K562 (cell line): ENCODE results near the gene LEO1. TPM values are rescaled to one million over a fixed set of nuclear protein-coding genes. Genes with fewer than 3 reads are reported as not detected.

ENCODE experiments used
- BRD9 ChIP-seq: fragments of 450-650 bp; IDR thresholded peaks from 2 replicates; pipeline ENCODE4 v1.6.1; 2018; ENCODE audit warnings: low read depth; ENCODE audit not compliant: partially characterized antibody
- DACH1 ChIP-seq: fragments of 450-650 bp; IDR thresholded peaks from 2 replicates; pipeline ENCODE4 v1.6.1; 2018; ENCODE audit not compliant: partially characterized antibody
- ESRRA ChIP-seq: fragments of 450-650 bp; IDR thresholded peaks from 2 replicates; pipeline ENCODE4 v1.6.1; 2014; ENCODE audit warnings: low read depth, mild to moderate bottlenecking, moderate library complexity, borderline replicate concordance
- FOXA1 ChIP-seq: fragments of 450-650 bp; IDR thresholded peaks from 2 replicates; pipeline ENCODE4 v1.6.1; 2016; ENCODE audit warnings: mild to moderate bottlenecking, borderline replicate concordance
- FUS ChIP-seq: fragments of 200-400 bp; formaldehyde crosslinking; optimal IDR thresholded peaks from 2 replicates; pipeline ENCODE3; 2017; ENCODE audit warnings: low read depth, low read length
- GATA2 ChIP-seq: sonication (generic); formaldehyde crosslinking; IDR thresholded peaks from 2 replicates; pipeline ENCODE4 v1.4.0; 2020; ENCODE audit warnings: mild to moderate bottlenecking, missing genetic modification reagents
- HDAC8 ChIP-seq: fragments of 450-650 bp; IDR thresholded peaks from 2 replicates; pipeline ENCODE4 v1.6.1; 2016; ENCODE audit warnings: mild to moderate bottlenecking, missing genetic modification characterization, moderate library complexity, missing compliant biosample characterization
- HSF4 ChIP-seq: fragments of 250-450 bp; sonication (Bioruptor Pico); IDR thresholded peaks from 2 replicates; pipeline ENCODE4 v2.1.2; 2022; ENCODE audit warnings: mild to moderate bottlenecking, moderate library complexity, borderline replicate concordance
- NELFE ChIP-seq: IDR thresholded peaks from 2 replicates; pipeline ENCODE4 v1.6.1; 2011; ENCODE audit warnings: mild to moderate bottlenecking; ENCODE audit not compliant: insufficient read depth, insufficient read length
- NR0B1 ChIP-seq: fragments of 450-650 bp; IDR thresholded peaks from one replicate; pipeline ENCODE4 v1.6.1; 2018; ENCODE audit warnings: mild to moderate bottlenecking, moderate library complexity; ENCODE audit not compliant: partially characterized antibody
- PRDM10 ChIP-seq: fragments of 450-650 bp; IDR thresholded peaks from 2 replicates; pipeline ENCODE4 v1.6.1; 2018; ENCODE audit not compliant: partially characterized antibody
- STAT5A ChIP-seq: IDR thresholded peaks from 2 replicates; pipeline ENCODE4 v1.6.1; 2012; ENCODE audit warnings: low read length, inconsistent platforms, borderline replicate concordance
- TAF1 ChIP-seq: IDR thresholded peaks from 2 replicates; pipeline ENCODE4 v1.6.1; 2011; ENCODE audit warnings: mild to moderate bottlenecking, low read length, moderate library complexity; ENCODE audit not compliant: insufficient read depth, control insufficient read depth, severe bottlenecking; ENCODE audit errors: extremely low read depth
- XRCC3 ChIP-seq: fragments of 450-650 bp; IDR thresholded peaks from 2 replicates; pipeline ENCODE4 v1.6.1; 2017; ENCODE audit warnings: mild to moderate bottlenecking, moderate library complexity
- ZBTB8A ChIP-seq: fragments of 450-650 bp; IDR thresholded peaks from 2 replicates; pipeline ENCODE4 v1.6.1; 2018; ENCODE audit warnings: mild to moderate bottlenecking, moderate library complexity; ENCODE audit not compliant: partially characterized antibody
- ZC3H11A ChIP-seq: IDR thresholded peaks from 2 replicates; pipeline ENCODE4 v1.6.1; 2012; ENCODE audit warnings: low read depth, low read length, improper control_type of control experiment
- ZFP30 ChIP-seq: fragments of 250-450 bp; sonication (Bioruptor Pico); IDR thresholded peaks from 2 replicates; pipeline ENCODE4 v1.8.0; 2022; ENCODE audit warnings: moderate library complexity, mild to moderate bottlenecking, inconsistent platforms, borderline replicate concordance
- ZNF165 ChIP-seq: fragments of 250-450 bp; sonication (Bioruptor Pico); IDR thresholded peaks from 2 replicates; pipeline ENCODE4 v1.4.0; 2020; ENCODE audit warnings: borderline replicate concordance
- ZNF3 ChIP-seq: fragments of 250-450 bp; sonication (Bioruptor Pico); IDR thresholded peaks from 2 replicates; pipeline ENCODE4 v1.5.0; 2021; ENCODE audit warnings: mild to moderate bottlenecking, moderate library complexity
- polyA plus RNA-seq, 8 experiments: library from polyadenylated mRNA; depleted of rRNA in 4 of 8; stranded (reverse) in 5 of 8; unstranded in 3 of 8; fragments of >200 nt; fragmentation: Nextera tagmentation in 2 of 8; fragmentation: Illumina TruSeq in 1 of 8; extraction: Ambion mirVana in 2 of 8; extraction: Trizol in 1 of 8; gene quantifications; 2 replicates each; pipeline versions ENCODE4 v1.2.1 to v1.2.3, GENCODE V29; 2011 to 2014; ENCODE audit warnings: inconsistent platforms in 1 of 8, missing spikeins in 1 of 8
- total RNA-seq, 7 experiments: library from RNA; depleted of rRNA in 6 of 7; stranded (reverse); fragments of >200 nt in 6 of 7; fragmentation: Illumina TruSeq in 2 of 7; extraction: Trizol in 2 of 7; gene quantifications; 2 replicates each; pipeline versions ENCODE4 v1.2.1 to v1.2.3, GENCODE V29; 2011 to 2021; ENCODE audit warnings: low replicate concordance in 1 of 7
- TF ChIP-seq, protein P1 (sequence below), 2 experiments: fragments of 450-650 bp in 1 of 2; sonication (generic) in 1 of 2; formaldehyde crosslinking; conservative IDR thresholded peaks; 2 replicates each; pipeline versions ENCODE4 v1.4.0 to v1.8.1; 2020 to 2022; ENCODE audit warnings: mild to moderate bottlenecking in 1 of 2, missing genetic modification reagents in 1 of 2
- TF ChIP-seq, protein P2 (sequence below), 2 experiments: fragments of 450-650 bp; conservative IDR thresholded peaks; 2 replicates each; pipeline ENCODE4 v1.6.1; 2017; ENCODE audit warnings: mild to moderate bottlenecking in 2 of 2, moderate library complexity in 2 of 2

LEO1 gene
- total and polyA plus RNA-seq, 9 of the 15 experiments (the other 6 are each of a cell fraction or from before 2014, with no cell fraction given) = 8.4 to 48.3 (median 37.9) TPM

- no peak for TF ChIP-seq NR0B1
- 0 out of 2 replicates have a peak, but pooled peaks have one; percentile 32 for TF ChIP-seq HDAC8
- no peak for TF ChIP-seq ZNF3
- TF ChIP-seq, protein P1, sequence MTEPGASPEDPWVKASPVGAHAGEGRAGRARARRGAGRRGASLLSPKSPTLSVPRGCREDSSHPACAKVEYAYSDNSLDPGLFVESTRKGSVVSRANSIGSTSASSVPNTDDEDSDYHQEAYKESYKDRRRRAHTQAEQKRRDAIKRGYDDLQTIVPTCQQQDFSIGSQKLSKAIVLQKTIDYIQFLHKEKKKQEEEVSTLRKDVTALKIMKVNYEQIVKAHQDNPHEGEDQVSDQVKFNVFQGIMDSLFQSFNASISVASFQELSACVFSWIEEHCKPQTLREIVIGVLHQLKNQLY (CRISPR knock-in tag; conservative IDR thresholded peaks at IDR 0.05) = no peak
- no peak for TF ChIP-seq HSF4 (CRISPR knock-in tag)
- no peak for TF ChIP-seq XRCC3
- TF ChIP-seq GATA2 (CRISPR knock-in tag) = no peak
- no peak for TF ChIP-seq STAT5A
- peak; percentile 66 for TF ChIP-seq TAF1
- no peak for TF ChIP-seq FUS
- no peak for TF ChIP-seq ESRRA
- TF ChIP-seq DACH1 = peak; percentile 69
- TF ChIP-seq, protein P2, sequence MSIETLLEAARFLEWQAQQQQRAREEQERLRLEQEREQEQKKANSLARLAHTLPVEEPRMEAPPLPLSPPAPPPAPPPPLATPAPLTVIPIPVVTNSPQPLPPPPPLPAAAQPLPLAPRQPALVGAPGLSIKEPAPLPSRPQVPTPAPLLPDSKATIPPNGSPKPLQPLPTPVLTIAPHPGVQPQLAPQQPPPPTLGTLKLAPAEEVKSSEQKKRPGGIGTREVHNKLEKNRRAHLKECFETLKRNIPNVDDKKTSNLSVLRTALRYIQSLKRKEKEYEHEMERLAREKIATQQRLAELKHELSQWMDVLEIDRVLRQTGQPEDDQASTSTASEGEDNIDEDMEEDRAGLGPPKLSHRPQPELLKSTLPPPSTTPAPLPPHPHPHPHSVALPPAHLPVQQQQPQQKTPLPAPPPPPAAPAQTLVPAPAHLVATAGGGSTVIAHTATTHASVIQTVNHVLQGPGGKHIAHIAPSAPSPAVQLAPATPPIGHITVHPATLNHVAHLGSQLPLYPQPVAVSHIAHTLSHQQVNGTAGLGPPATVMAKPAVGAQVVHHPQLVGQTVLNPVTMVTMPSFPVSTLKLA (conservative IDR thresholded peaks at IDR 0.05) = peak; percentile 50 to 83
- TF ChIP-seq NELFE = no peak
- TF ChIP-seq FOXA1 = no peak
- TF ChIP-seq BRD9 = peak; percentile 81
- TF ChIP-seq PRDM10 = no peak
- TF ChIP-seq ZBTB8A = no peak
- no peak for TF ChIP-seq ZFP30 (CRISPR knock-in tag)
- no peak for TF ChIP-seq ZNF165 (CRISPR knock-in tag)
- no peak for TF ChIP-seq ZC3H11A
Observed at GRCh38 chr15:52019394-52020220, 48.0 kb upstream of the LEO1 start (continued).
